Measurements from ENCODE around the gene KERA. TPM values are rescaled to one million over a fixed set of nuclear protein-coding genes. Genes with fewer than 3 reads are reported as not detected.

KERA gene
- polyA plus RNA-seq, 4 donors: 0.10 to 1.3 (median 0.11) TPM; not detected in 1

DNA sequence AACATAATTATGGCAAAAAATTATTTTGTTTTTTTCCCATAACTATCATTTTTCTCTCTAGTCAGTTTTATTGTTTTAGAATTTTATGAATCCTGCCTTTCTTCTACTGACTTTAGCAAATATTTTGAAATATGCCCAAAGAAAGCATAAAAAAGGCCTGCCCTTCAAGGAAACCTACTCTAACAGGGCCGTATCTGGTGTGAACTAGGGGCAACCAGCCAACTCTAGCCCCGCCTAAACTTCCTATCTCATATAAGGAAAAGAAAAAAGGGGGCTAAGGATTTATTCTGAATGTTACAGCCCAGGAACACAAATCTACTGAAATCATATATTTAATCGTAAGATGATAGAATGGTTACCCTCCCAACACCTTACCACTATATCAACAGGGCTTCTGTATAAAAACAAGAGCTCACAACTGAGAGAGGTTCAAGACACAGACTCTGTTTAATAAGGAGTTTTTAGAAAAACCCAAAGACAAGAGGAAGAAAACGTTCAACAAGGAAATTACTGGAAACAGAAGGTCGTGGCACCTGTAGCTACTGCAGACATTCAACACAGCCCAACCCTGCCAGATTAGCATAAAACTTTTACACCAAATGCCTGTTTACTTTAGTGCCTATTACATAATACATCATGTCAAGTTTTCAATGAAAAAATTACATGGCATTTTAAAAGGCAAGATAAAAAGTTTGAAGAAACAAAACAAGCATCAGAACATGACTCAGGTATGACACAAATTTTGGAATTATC is 40.1 kb downstream of the KERA start:
- DNase-seq (ENCODE audit: low read depth in 4 of 4, low spot score in 3 of 4): no peak

DNA sequence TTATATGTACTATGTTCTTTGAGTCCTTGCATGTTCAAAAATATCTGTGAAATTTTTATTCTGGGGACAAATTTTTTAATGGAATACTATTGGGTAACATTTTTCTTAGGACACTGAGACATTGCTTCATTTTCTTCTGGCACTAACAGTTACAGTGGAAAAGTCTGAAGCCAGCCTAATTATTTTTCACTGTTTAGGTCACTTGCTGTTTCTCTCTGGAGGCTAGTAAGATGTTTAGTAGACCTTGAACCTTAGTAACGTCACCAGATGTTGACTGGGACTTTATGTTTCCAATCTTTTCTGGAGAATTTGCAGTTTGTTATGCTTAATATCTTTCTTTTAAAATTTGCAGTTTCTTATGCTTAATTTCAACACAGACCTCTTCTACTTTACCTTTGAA is 40.8 kb downstream of the KERA start:
- DNase-seq (ENCODE audit: low read depth in 4 of 4, low spot score in 3 of 4): no peak

DNA sequence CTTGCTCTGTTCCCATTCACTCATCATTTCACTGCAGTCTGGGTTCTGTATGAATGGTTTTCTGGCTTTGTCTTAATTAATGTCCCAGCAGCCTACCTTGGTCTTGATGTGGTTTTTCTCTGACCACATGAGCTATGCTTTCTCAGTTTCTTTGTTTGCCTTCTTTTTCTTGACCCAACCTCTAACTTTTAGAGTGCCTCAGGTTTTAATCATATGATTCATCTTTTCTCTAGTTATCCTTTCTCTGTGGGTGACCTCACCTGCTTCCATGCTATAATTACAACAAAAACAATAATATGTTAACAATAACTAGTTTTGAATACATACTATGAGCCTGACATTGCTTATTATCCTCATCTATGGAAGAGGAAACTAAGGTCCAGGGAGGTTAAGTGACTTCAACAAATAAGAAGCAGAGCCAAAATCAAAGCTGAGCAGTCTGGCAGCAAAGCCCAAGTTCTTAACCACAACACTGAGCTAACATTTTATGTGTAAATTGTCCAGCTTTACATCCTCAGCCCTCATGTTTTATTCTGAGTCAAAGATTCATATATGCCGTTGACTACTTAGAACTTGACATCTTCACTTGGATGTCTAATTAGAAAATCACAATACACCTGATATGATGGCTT is 48.4 kb downstream of the KERA start:
- no peak for DNase-seq (ENCODE audit: low read depth in 4 of 4, low spot score in 3 of 4)

DNA sequence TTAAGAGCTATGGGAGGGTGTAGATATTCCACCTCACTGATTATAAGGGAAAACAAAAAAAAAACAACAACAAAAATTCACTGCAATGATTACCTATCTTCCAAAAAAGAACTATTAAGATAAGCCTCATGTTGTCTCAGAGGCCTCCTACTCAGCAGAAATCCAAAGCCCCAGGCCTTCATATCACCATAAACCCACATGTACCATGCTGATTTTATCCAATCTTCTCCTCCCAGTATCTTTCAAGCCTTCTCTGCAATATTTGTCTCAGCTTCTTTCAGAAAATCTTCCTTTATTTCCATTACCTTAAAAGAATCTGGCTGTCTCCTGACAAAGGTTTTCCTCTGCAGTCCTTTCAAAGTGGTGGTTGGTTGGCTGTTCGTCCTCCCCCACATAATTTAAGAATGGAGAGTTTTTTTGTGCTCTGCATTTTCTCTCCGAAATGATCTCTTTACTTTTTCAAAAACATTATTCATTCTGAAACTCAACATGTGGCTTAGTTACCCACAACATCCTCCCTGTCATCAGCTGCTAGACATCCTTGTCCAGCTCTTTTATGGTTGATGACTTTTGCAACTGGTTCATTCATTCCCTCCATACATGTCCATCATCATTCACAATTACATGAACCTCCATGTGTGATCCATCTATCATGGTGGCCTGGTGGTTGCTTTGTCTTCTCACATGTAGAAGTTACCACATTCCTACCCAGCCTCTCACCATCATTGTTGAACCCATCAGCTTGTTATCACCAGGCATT is 50.1 kb downstream of the KERA start:
- no peak for DNase-seq (ENCODE audit: low read depth in 4 of 4, low spot score in 3 of 4)

DNA sequence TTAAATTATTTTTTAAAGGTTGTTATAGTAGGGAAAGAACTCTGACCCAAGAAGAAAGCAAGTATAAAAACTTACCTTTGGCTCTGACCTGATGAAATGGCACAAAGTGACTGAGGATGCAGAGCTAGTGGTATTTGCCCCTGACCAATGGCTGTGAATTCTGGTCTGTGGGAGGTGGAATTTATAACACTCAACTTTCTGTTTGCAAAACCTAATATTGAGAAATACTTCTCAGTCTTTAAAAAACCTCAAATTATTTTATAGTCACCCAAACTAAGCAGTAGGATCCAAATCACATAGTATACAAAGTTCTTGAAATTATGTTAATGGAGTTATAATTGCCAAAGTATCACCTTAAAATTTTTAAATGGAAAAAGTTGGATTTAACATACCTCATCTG is 53.0 kb downstream of the KERA start, which contains the start of gene EPYC:
EPYC (minus strand) TSS at position 101 of the 400 bp plus-strand sequence. CDS start 2,407 bp downstream, outside the sequence.
- no peak for DNase-seq (ENCODE audit: low read depth in 4 of 4, low spot score in 3 of 4)

DNA sequence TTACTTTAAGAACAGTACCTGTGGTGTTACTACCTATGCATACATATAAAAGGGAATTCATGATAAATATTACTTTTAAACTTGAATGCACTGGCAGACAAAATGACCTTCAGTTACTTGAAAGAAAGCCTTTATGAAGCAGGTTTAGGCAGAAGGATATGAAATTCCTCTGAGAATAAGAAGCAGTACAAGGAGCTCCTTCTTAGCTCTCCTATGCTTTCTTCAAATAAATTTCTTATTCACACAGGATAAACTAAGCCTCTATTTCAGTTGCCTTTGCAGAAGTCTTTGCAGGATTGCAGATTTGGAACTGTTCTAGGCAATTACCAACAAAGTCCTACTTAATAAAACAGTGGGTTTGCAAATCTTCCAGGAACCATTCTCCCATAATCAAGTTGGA is 54.1 kb downstream of the KERA start:
- no peak for DNase-seq (ENCODE audit: low read depth in 4 of 4, low spot score in 3 of 4)

DNA sequence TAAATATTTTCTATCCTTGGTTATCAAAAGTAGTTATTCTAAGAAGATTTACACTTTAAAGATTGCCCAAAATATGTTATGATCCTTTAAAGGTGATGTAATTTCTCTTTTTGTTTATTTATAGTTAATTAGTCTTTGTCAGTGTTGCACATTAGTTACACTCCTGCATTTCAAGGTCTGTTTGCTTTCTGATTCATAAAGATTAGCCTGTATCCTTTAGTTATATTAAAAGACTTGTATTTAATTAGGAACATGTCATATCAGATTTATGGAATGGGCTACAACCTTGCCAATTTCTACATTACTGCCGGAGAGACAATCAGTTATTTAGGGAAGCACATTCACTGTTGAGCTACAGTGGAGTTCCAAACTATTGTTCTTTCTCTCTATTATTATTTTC is 56.5 kb downstream of the KERA start:
- no peak for DNase-seq (ENCODE audit: low read depth in 4 of 4, low spot score in 3 of 4)

Other genes starting within 250 kb of the KERA start
- not detected for gene CCER1, start 102.8 kb downstream of the KERA start, polyA plus RNA-seq (ENCODE audit: insufficient read length in 4 of 4)
- gene EPYC, start 53.1 kb downstream of the KERA start, polyA plus RNA-seq (ENCODE audit: insufficient read length in 4 of 4): under 1 TPM in 2 of 4 donors, not detected in 2; 0.14 to 0.64 TPM
- gene LUM, start 53.5 kb upstream of the KERA start, polyA plus RNA-seq (ENCODE audit: insufficient read length in 4 of 4): 1,000 to 10,000 TPM in 1 of 4 donors, 100 to 1,000 TPM in 2, 10 to 100 TPM in 1; 41.3 to 1,105 (median 182) TPM
- 1,000 to 10,000 TPM in 1 of 4 donors, 100 to 1,000 TPM in 3; 424 to 3,244 (median 820) TPM for gene DCN, start 124.8 kb upstream of the KERA start, polyA plus RNA-seq (ENCODE audit: insufficient read length in 4 of 4)

All from left renal pelvis (tissue), 4 donors.